BLaER1 (cell line): ENCODE measurements around the gene NTMT2.
"Not testable (repeated sequence)": the region's sequence is repeated elsewhere in the genome, so short reads cannot be mapped to it uniquely, and the experiment has no call there.

Source experiments
- H3K27ac ChIP-seq: shearing (Covaris generic); formaldehyde crosslinking; 2 replicates; pipeline ENCODE4 v1.8.1; 2022
- H3K27me3 ChIP-seq: shearing (Covaris generic); formaldehyde crosslinking; 2 replicates; pipeline ENCODE4 v1.8.1; 2022
- H3K36me3 ChIP-seq: shearing (Covaris generic); formaldehyde crosslinking; 2 replicates; pipeline ENCODE4 v1.8.1; 2022
- H3K4me1 ChIP-seq: shearing (Covaris generic); formaldehyde crosslinking; 2 replicates; pipeline ENCODE4 v1.8.1; 2022
- H3K4me2 ChIP-seq: shearing (Covaris generic); formaldehyde crosslinking; 2 replicates; pipeline ENCODE4 v1.8.1; 2022
- H3K4me3 ChIP-seq: shearing (Covaris generic); formaldehyde crosslinking; 2 replicates; pipeline ENCODE4 v1.8.1; 2022
- H3K9ac ChIP-seq: shearing (Covaris generic); formaldehyde crosslinking; 2 replicates; pipeline ENCODE4 v1.8.1; 2022
- H3K9me3 ChIP-seq: shearing (Covaris generic); formaldehyde crosslinking; 2 replicates; pipeline ENCODE4 v1.8.1; 2022
- H4K20me1 ChIP-seq: shearing (Covaris generic); formaldehyde crosslinking; 2 replicates; pipeline ENCODE4 v1.8.1; 2022
- Cebpa-rat ChIP-seq: shearing (Covaris generic); IDR thresholded peaks from 2 replicates; pipeline ENCODE4 v1.8.1; 2022

NTMT2 gene

DNA sequence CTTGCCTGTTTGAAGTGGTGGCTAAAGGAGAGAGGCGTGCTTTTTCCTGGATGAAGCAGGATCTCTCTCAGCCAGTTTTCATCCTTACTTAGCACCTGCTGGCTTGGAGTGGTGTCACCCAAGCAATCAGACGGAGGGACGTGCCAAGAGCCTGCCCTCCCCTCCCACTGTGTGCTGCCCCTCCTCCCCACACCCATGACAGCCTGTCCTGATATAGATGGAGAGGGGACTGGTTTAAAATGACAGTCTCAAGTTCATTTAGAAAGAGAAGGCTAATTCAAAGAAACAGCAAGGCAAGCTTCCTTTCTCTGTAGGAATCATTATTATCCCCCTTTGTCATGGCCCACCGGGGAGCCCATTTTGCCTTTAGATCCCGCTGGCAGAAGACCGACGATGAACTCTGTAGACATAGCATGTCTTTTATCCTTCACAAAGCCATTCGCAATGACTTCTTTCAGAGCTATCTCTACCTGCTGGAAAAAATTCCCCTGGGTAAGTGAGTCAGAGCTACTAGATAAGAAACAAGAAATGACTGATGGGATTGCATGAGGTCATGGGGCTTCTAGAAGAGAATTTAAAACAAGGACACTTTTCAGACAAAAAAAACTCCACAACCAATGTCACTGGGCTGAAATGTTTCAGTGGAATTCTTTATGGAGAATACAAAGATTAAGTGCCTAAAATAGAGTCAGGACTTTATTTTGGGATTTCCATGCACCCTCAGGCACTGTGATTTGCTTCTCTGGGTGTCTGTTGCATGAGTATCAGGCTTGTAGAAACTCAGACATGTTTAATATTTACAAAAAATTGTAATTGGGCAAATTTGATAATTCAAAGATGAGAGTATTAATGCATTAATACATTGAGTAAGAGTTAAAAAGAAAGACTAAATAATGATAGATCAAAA lies at the start of gene NTMT2:
TSS of gene NTMT2 (plus strand) at position 190 of the 907 bp plus-strand sequence. CDS start at position 339, 149 bp downstream.
- no peak within 1 kb of the TSS for H3K27ac ChIP-seq
- no peak within 1 kb of the TSS for H3K4me3 ChIP-seq
- H3K4me1 ChIP-seq: peaks cover 15% of the 10 kb centered on the region
- no peak within 1 kb of the TSS for H3K9ac ChIP-seq
- no peak within 1 kb of the TSS for H3K4me2 ChIP-seq
- H4K20me1 ChIP-seq: no peaks in the 10 kb centered on the region
- no peaks in the 10 kb centered on the region for H3K27me3 ChIP-seq
- H3K36me3 ChIP-seq: no peaks in the 10 kb centered on the region
- TF ChIP-seq Cebpa-rat: no peak
- H3K9me3 ChIP-seq: no peaks in the 10 kb centered on the region; the same call in 1 of the 2 replicates

DNA sequence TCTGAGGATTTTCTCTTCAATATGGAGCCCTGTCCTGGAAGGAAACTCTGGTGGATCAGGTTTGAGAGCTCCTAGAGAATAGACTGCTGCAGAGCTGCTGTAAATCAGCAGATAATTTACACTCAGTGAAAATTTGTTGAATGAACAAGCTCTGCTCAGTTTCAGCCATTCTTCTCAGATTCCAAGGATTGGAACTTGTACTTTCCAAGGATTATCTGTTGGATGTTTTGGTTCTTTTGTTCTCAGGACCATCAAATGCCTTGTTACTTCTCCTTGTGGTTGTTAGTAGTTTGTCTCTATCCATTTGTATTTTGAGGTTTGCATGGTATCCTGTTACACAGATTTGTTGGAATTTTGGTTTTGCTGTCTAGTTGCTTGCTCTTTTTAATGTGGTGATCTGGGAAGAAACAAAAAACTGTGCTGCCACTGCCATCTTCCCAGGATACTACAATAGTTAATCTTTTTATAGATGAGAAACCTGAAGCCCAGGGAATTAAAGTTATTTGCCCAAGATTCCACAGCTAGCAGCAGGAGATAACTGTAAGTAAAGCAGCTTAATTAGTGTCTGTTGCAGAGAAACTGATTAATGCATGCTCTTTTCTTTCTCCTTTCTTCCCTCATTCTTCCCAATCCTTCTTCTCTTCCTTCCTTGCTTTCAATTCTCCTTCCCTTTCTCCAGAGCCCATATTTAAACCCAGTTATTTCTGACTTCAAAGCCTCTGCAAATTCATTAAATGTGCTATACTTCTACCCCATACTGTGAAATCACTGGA lies 49.6 kb upstream of the NTMT2 start:
- H3K4me1 ChIP-seq: no peaks in the 10 kb centered on the region
- H3K9ac ChIP-seq: no peak overlapping the region
- no peak overlapping the region for H3K4me2 ChIP-seq

DNA sequence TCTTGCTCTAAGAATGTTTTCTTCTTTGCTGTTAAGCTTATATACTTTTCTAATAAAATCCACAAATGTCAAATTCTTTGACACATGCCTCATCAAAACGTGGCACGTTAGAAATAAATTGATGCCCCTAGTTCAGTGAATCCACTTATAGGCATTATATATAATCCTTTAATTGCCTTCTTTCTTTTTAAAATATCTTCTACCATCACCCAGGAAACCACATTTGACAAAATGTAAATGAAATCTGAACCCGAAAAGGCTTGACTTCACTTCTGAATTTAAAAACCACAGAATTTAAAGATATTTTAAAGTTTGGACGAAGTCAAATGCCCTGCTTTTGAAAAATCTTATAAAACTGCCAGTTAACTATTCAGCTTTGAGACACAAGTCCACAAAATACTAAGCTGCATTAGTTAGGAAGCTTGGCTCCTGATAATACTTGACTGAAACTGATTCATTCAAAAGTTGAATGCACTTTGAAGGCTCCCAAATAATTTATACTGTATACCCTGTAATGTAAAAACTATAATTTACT lies 48.9 kb upstream of the NTMT2 start:
- Histone ChIP-seq H3K4me3 (no peak overlapping the region), H3K9ac (no peak overlapping the region), H3K4me2 (no peak overlapping the region), H3K27me3 (no peaks in the 10 kb centered on the region), H3K36me3 (no peaks in the 10 kb centered on the region), H3K27ac (no peak overlapping the region), H3K4me1 (no peaks in the 10 kb centered on the region), H3K9me3 (peaks cover 4% of the 10 kb centered on the region; the same call in 1 of the 2 replicates), H4K20me1 (no peaks in the 10 kb centered on the region)
- TF ChIP-seq Cebpa-rat: no peak

More for the DNA sequence above, 49.6 kb upstream of the NTMT2 start:
- Histone ChIP-seq H4K20me1 (no peaks in the 10 kb centered on the region), H3K36me3 (no peaks in the 10 kb centered on the region), H3K27ac (no peak overlapping the region), H3K27me3 (no peaks in the 10 kb centered on the region), H3K9me3 (peaks cover 4% of the 10 kb centered on the region; the same call in 1 of the 2 replicates), H3K4me3 (no peak overlapping the region)
- TF ChIP-seq Cebpa-rat: no peak

DNA sequence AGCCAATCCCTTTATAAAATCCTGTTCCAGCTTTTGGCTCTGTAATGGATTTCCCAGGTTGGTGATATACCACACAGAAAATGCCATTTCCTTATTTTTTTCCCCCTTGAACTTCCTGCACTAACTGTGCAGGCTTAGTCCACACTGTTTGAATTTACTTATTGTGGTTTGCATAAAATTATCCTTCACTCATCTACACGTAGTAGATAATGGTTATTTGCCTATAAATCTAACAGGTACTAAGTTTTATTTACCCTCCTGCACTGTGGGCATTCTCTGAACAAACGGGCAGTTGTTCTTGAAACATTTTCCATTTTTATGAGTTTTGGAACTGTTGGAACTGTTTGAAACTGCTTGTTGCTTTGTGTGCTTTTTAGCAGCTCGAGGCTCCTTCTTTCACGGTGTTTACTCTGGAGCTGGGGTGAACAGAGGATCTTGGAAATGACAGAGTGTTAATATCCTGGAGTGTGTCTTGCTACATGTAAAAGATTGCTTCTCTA lies 48.3 kb upstream of the NTMT2 start:
- Histone ChIP-seq H4K20me1 (no peaks in the 10 kb centered on the region), H3K9ac (no peak overlapping the region), H3K4me2 (no peak overlapping the region)

DNA sequence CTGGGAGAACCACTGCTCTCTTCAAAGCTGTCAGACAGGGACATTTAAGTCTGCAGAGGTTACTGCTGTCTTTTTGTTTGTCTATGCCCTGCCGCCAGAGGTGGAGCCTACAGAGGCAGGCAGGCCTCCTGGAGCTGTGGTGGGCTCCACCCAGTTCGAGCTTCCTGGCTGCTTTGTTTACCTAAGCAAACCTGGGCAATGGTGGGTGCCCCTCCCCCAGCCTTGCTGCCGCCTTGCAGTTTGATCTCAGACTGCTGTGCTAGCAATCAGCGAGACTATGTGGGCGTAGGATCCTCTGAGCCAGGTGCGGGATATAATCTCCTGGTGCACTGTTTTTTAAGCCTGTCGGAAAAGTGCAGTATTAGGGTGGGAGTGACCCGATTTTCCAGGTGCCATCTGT lies 32.6 kb upstream of the NTMT2 start:
- not testable (repeated sequence) for H3K36me3 ChIP-seq, H3K9me3 ChIP-seq, H3K4me2 ChIP-seq, H3K9ac ChIP-seq, H3K27ac ChIP-seq, H3K4me1 ChIP-seq, H3K4me3 ChIP-seq, H4K20me1 ChIP-seq, H3K27me3 ChIP-seq

More for the DNA sequence above, 48.3 kb upstream of the NTMT2 start:
- Histone ChIP-seq H3K4me1 (no peaks in the 10 kb centered on the region), H3K4me3 (no peak overlapping the region), H3K36me3 (no peaks in the 10 kb centered on the region), H3K9me3 (peaks cover 4% of the 10 kb centered on the region; the same call in 1 of the 2 replicates), H3K27ac (no peak overlapping the region), H3K27me3 (no peaks in the 10 kb centered on the region)
- no peak for TF ChIP-seq Cebpa-rat

DNA sequence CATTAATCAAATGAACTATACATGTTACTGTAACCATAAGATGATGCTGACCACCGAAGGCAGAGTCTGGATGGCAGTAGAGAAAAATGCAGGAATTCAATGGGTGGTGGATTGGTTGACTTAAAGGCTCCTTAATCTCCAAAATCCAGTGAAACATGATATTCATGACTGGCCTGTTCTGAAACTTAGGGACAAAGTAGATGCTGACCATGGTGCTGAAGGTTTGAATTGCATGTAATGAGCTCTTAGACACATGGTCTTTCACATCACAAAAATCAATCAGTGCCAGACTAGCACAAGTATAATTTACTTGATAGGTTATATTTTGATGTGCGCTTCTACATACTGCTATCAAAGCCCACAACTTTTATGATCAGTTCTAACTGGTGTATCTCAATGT lies 30.9 kb upstream of the NTMT2 start:
- H3K9me3 ChIP-seq: no peaks in the 10 kb centered on the region
- no peak overlapping the region for H3K4me3 ChIP-seq
- H3K36me3 ChIP-seq: no peaks in the 10 kb centered on the region
- no peaks in the 10 kb centered on the region for H3K27me3 ChIP-seq
- H3K4me2 ChIP-seq: no peak overlapping the region
- H3K27ac ChIP-seq: no peak overlapping the region
- no peaks in the 10 kb centered on the region for H4K20me1 ChIP-seq
- H3K9ac ChIP-seq: no peak overlapping the region
- H3K4me1 ChIP-seq: no peaks in the 10 kb centered on the region
- TF ChIP-seq Cebpa-rat: no peak

DNA sequence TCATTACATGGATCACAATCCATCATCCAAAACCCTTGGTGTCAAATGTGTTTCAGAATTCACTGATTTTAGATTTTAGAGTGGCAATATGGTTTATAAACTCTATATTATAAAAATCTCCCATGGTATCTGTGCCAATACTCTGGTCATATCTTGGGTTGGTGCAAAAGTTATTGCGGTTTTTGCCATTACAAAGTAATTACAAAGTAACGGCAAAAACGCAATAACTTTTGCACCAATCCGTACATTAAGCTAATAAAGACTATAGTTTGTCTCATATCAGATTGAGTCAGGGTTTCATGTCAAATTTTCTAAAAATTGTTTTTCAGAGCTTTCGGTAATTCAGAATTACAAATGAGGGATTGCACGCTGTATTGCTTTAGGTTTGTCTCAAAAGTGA lies 23.4 kb upstream of the NTMT2 start:
- H3K36me3 ChIP-seq: no peaks in the 10 kb centered on the region
- no peak overlapping the region for H3K27ac ChIP-seq
- H3K9me3 ChIP-seq: no peaks in the 10 kb centered on the region
- H3K27me3 ChIP-seq: no peaks in the 10 kb centered on the region
- H4K20me1 ChIP-seq: no peaks in the 10 kb centered on the region
- no peak overlapping the region for H3K4me3 ChIP-seq
- H3K9ac ChIP-seq: no peak overlapping the region
- no peak for TF ChIP-seq Cebpa-rat
- H3K4me1 ChIP-seq: no peaks in the 10 kb centered on the region
- H3K4me2 ChIP-seq: no peak overlapping the region

DNA sequence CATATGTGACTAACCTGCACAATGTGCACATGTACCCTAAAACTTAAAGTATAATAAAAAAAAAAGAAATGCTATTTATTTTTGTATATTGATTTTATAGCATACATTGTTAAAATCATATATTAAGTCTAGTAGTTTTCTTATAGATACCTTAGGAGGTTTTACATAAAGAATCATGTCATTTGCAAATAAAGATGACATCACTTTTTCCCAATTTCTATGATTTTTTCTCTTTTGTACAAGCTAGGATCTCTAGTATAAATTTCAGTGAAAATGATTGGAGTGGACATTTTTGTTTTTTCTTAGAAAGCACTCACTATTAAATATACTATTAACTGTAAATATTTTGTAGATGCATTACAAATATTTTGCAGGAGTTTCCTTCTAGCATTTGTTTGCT lies 20.5 kb upstream of the NTMT2 start:
- Histone ChIP-seq H3K4me1 (no peaks in the 10 kb centered on the region), H3K9me3 (no peaks in the 10 kb centered on the region), H3K36me3 (no peaks in the 10 kb centered on the region), H3K4me3 (no peak overlapping the region), H3K27ac (no peak overlapping the region), H4K20me1 (no peaks in the 10 kb centered on the region), H3K27me3 (no peaks in the 10 kb centered on the region), H3K9ac (no peak overlapping the region), H3K4me2 (no peak overlapping the region)
- no peak for TF ChIP-seq Cebpa-rat

DNA sequence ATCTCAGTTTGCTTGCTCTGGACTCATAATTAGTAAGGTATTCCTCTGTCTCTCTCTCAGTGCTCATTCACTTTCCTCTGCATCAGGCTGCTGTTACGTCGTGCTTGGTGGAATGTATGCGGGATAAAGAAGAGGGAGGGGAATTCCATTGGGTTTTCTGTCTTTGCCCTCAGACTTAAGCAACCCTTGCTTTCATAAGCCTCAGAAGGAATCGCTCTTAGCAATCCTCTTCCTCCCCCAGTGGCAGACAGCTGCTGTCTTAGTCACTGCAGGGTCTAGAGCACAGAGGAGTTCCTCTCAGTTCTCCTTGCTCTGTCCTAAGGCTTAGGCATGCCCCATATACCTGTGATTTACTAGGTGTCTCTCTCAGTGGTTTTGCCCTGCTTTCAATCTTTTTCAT lies 19.1 kb upstream of the NTMT2 start:
- H3K9ac ChIP-seq: no peak overlapping the region
- no peak overlapping the region for H3K27ac ChIP-seq
- no peak overlapping the region for H3K4me3 ChIP-seq
- no peaks in the 10 kb centered on the region for H3K36me3 ChIP-seq
- no peaks in the 10 kb centered on the region for H4K20me1 ChIP-seq
- no peaks in the 10 kb centered on the region for H3K9me3 ChIP-seq
- no peak overlapping the region for H3K4me2 ChIP-seq
- TF ChIP-seq Cebpa-rat: no peak
- H3K4me1 ChIP-seq: no peaks in the 10 kb centered on the region
- no peaks in the 10 kb centered on the region for H3K27me3 ChIP-seq

DNA sequence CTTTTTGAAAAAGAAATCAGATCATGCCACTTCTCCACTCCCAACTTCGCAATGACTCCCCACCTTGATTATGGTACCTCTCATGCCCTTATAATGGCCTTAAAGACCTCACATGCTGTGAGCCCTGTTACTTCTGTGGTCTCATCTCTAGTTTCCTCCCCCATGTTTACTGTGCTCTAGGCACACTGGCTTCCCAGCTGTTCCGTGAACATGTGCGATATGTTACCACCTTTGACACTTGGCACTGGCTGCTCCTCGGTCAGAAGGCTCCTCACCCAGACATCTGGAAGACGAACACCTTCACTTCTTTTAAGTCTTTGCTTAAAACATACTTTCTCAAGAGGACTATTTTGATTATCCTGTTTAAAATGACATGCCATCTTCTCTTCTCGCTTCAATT lies 14.3 kb upstream of the NTMT2 start:
- Histone ChIP-seq H3K9ac (no peak overlapping the region), H3K4me1 (no peaks in the 10 kb centered on the region), H3K9me3 (no peaks in the 10 kb centered on the region), H3K4me2 (no peak overlapping the region), H4K20me1 (no peaks in the 10 kb centered on the region), H3K27me3 (no peaks in the 10 kb centered on the region), H3K27ac (no peak overlapping the region), H3K4me3 (no peak overlapping the region), H3K36me3 (no peaks in the 10 kb centered on the region)
- no peak for TF ChIP-seq Cebpa-rat
